OCI-LY7 (cell line): ENCODE results near the gene BICD1. TPM values are rescaled to one million over a fixed set of nuclear protein-coding genes. Genes with fewer than 3 reads are reported as not detected.
A peak's percentile ranks its signal among the peaks of the same experiment; 100 is the strongest.

Experiments used
- BruUV-seq: library from RNA; stranded (reverse); fragments of 400-500 nt; replicated peaks from 2 replicates; lab custom pipeline; 2021; lab: Mats Ljungman, UMichigan
- CTCF ChIA-PET: fragments of 300-600 bp; sonication (Branson Sonifier 250); formaldehyde crosslinking; loops from one replicate; lab custom pipeline; 2022; ENCODE audit warnings: antibody characterized with exemption; ENCODE audit not compliant: unreplicated experiment; lab: Charles Lee
- POLR2A ChIA-PET: fragments of 300-600 bp; sonication (Branson Sonifier 250); formaldehyde crosslinking; loops from one replicate; lab custom pipeline; 2022; ENCODE audit warnings: antibody characterized with exemption; lab: Charles Lee
- DNase-seq: peaks from one replicate; pipeline ENCODE4 v3.0.0-alpha.2; 2015; ENCODE audit warnings: low spot score
- H2AFZ ChIP-seq: fragments of 200-600 bp; sonication (generic), shearing (Covaris generic); 2 replicates; pipeline ENCODE4 v1.6.1; 2014; ENCODE audit warnings: mild to moderate bottlenecking, antibody characterized with exemption, low read length, moderate library complexity
- H3K27ac ChIP-seq: fragments of 200-600 bp; sonication (generic); 2 replicates; pipeline ENCODE4 v1.5.1; 2014; ENCODE audit warnings: mixed run types, low read depth, mild to moderate bottlenecking, moderate library complexity, low read length, inconsistent platforms; ENCODE audit not compliant: poor library complexity, severe bottlenecking
- H3K36me3 ChIP-seq: fragments of 200-600 bp; sonication (generic); 2 replicates; pipeline ENCODE4 v1.6.1; 2014; ENCODE audit warnings: mild to moderate bottlenecking, antibody characterized with exemption, low read length, moderate library complexity, mixed read lengths; ENCODE audit not compliant: insufficient read depth
- H3K4me1 ChIP-seq: fragments of 200-600 bp; sonication (generic); 2 replicates; pipeline ENCODE4 v1.5.1; 2014; ENCODE audit warnings: mild to moderate bottlenecking, low read length; ENCODE audit not compliant: insufficient read depth, poor library complexity, severe bottlenecking
- H3K4me2 ChIP-seq: fragments of 200-600 bp; sonication (generic); 2 replicates; pipeline ENCODE4 v1.6.1; 2014; ENCODE audit warnings: mild to moderate bottlenecking, low read length
- H3K4me3 ChIP-seq: fragments of 200-600 bp; sonication (generic); 2 replicates; pipeline ENCODE4 v1.5.1; 2014; ENCODE audit warnings: mild to moderate bottlenecking, low read depth, low read length; ENCODE audit not compliant: poor library complexity, severe bottlenecking
- H3K79me2 ChIP-seq: fragments of 200-600 bp; sonication (generic); 2 replicates; pipeline ENCODE4 v1.6.1; 2016; ENCODE audit warnings: low read depth, mild to moderate bottlenecking, low read length, moderate library complexity, mixed read lengths; ENCODE audit not compliant: insufficient read depth
- H3K9me2 ChIP-seq: fragments of 200-600 bp; sonication (generic); 2 replicates; pipeline ENCODE4 v1.6.1; 2016; ENCODE audit warnings: mild to moderate bottlenecking, low read length, mixed read lengths; ENCODE audit not compliant: insufficient read depth
- H3K9me3 ChIP-seq: fragments of 200-600 bp; sonication (generic); 2 replicates; pipeline ENCODE4 v1.6.1; 2014; ENCODE audit warnings: mild to moderate bottlenecking, mixed run types, low read length, mixed read lengths
- H4K20me1 ChIP-seq: fragments of 200-600 bp; sonication (generic); 2 replicates; pipeline ENCODE4 v1.6.1; 2014; ENCODE audit warnings: mild to moderate bottlenecking, antibody characterized with exemption, low read length, moderate library complexity, mixed read lengths; ENCODE audit not compliant: insufficient read depth
- EZH2phosphoT487 ChIP-seq: fragments of 200-600 bp; sonication (generic); IDR thresholded peaks from 2 replicates; pipeline ENCODE4 v1.6.1; 2018; ENCODE audit warnings: low read depth, borderline replicate concordance, mild to moderate bottlenecking, mixed run types, antibody characterized with exemption, low read length, moderate library complexity, mixed read lengths
- intact Hi-C: fragments of 100-400 bp; cut with micrococcal nuclease; formaldehyde crosslinking; loops from one replicate; pipeline ENCODE4 v1.10.0; 2022; ENCODE audit not compliant: unreplicated experiment
- total RNA-seq, 2 experiments: library from RNA; depleted of rRNA in 1 of 2; stranded (reverse); fragments of >200 nt in 1 of 2; shearing (Covaris generic) in 1 of 2; gene quantifications; 2 replicates each; pipeline ENCODE4 v1.2.3, GENCODE V29; 2014 to 2022
- TF ChIP-seq, protein P1 (sequence below): fragments of 200-600 bp; sonication (generic); conservative IDR thresholded peaks from 2 replicates; pipeline ENCODE4 v1.5.1; 2014; ENCODE audit warnings: mild to moderate bottlenecking, antibody characterized with exemption, low read length, moderate library complexity, mixed read lengths

The BICD1 gene
- total RNA-seq, 2 experiments from 2014 or later, result 42.9 to 88.2 TPM

DNA sequence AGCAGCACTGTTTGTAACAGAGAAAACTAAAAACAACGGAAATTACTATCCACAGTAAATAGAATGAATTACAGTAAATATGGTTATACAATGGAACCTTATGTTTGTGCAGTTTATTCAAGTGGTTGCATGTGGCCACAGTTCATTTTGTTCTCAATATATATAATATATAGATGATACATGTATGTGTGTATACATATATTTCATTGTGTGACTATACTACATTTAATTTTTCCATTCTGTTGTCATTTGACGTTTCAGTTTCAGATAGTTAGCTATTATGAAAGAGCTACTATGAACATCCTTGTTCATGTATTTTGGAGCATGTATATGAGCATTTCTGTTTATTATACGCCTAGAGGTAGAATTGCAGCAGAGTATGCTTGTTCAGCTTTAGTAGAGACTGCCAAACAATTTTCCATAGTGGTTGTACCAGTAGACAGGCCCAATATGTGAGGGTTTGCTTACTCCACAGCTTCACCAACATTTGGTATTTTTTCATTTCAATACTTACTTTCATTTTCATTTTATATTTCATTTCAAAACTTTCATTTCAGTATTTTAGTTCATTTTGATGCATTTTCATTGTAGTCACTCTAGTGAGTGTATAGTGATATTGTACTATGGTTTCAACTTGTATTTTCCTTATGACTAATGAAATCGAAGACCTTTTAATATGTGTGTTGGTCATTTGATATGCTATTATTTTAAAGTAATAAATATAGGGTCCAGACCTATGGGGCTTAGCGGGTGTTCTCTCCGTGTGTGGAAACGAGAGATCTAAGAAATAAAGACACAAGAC is 151.2 kb downstream of the BICD1 start:
- no peak overlapping the region for H2AFZ ChIP-seq
- intact Hi-C loops, result no loop called here
- no peak for DNase-seq
- H3K4me2 ChIP-seq, result no peak overlapping the region
- H4K20me1 ChIP-seq, result no peaks in the 10 kb centered on the region
- ChIA-PET CTCF (no interaction called here), POLR2A (interaction anchor here (0.6 to 0.7 kb wide), 2 partner anchors 142 to 325 kb away, joined by 4 to 6 read pairs; no protein-coding TSS in a partner anchor)
- BruUV-seq, result no TSS peak
- H3K9me3 ChIP-seq, result peaks cover 14% of the 10 kb centered on the region
- H3K4me3 ChIP-seq, result no peak overlapping the region
- TF ChIP-seq EZH2phosphoT487, result no peak
- TF ChIP-seq, protein P1, sequence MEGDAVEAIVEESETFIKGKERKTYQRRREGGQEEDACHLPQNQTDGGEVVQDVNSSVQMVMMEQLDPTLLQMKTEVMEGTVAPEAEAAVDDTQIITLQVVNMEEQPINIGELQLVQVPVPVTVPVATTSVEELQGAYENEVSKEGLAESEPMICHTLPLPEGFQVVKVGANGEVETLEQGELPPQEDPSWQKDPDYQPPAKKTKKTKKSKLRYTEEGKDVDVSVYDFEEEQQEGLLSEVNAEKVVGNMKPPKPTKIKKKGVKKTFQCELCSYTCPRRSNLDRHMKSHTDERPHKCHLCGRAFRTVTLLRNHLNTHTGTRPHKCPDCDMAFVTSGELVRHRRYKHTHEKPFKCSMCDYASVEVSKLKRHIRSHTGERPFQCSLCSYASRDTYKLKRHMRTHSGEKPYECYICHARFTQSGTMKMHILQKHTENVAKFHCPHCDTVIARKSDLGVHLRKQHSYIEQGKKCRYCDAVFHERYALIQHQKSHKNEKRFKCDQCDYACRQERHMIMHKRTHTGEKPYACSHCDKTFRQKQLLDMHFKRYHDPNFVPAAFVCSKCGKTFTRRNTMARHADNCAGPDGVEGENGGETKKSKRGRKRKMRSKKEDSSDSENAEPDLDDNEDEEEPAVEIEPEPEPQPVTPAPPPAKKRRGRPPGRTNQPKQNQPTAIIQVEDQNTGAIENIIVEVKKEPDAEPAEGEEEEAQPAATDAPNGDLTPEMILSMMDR, result no peak
- peaks cover 11% of the 10 kb centered on the region; the same call in 1 of the 2 replicates for H3K79me2 ChIP-seq
- H3K4me1 ChIP-seq, result peaks cover 27% of the 10 kb centered on the region
- no peaks in the 10 kb centered on the region for H3K9me2 ChIP-seq
- H3K36me3 ChIP-seq, result peaks cover 76% of the 10 kb centered on the region
- H3K27ac ChIP-seq, result no peak overlapping the region

DNA sequence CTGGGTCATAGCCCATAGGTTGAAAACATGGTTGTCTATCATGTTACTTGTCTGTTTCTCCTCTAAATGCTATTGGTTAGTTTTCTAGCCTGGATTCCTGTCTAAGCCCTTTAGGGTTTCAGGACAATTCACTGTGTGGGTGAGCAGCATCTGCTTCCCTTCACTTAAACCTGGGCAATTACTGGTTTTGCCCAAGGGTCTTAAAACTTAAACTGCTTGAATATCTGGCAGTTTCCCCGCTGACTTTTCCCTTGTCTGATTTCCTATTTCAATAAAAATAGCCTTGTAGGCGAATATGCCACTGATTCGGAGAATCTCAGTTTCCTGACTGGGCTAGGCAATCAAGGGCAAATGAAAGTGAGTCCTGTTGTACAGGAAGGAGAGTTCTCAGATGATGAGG is 154.0 kb downstream of the BICD1 start:
- peaks cover 22% of the 10 kb centered on the region for H3K9me3 ChIP-seq
- no peak overlapping the region for H2AFZ ChIP-seq
- H3K9me2 ChIP-seq, result no peaks in the 10 kb centered on the region
- no peak for DNase-seq
- peak overlapping the region; percentile 99 for H3K27ac ChIP-seq
- H3K36me3 ChIP-seq, result peaks cover 52% of the 10 kb centered on the region
- H3K79me2 ChIP-seq, result peaks cover 25% of the 10 kb centered on the region; the same call in 1 of the 2 replicates
- intact Hi-C loops, result loop anchor here (1.0 to 10.0 kb wide), 4 partner anchors 42 to 204 kb away; no protein-coding TSS in a partner anchor
- no peak overlapping the region for H3K4me3 ChIP-seq
- peaks cover 54% of the 10 kb centered on the region for H3K4me1 ChIP-seq
- CTCF ChIA-PET, result no interaction called here
- BruUV-seq, result no TSS peak
- H4K20me1 ChIP-seq, result no peaks in the 10 kb centered on the region
- POLR2A ChIA-PET, result interaction anchor here (0.6 to 2.0 kb wide), 5 partner anchors 14 to 545 kb away, joined by 3 to 7 read pairs (median 6); no protein-coding TSS in a partner anchor
- no peak for TF ChIP-seq EZH2phosphoT487
- TF ChIP-seq, protein P1, result no peak
- peak overlapping the region; percentile 43 for H3K4me2 ChIP-seq
